Stomach (tissue), 9 donors: Measurements from ENCODE around the gene PDGFD. TPM values are rescaled to one million over a fixed set of nuclear protein-coding genes. Genes with fewer than 3 reads are reported as not detected.

Source experiments
- DNase-seq, 2 donors: peaks; one replicate each; pipeline versions ENCODE4 v3.0.0 to v3.0.0-alpha.2; 2013 to 2019
- H3K27ac ChIP-seq, 5 donors: fragments of 200-600 bp in 4 of 5; sonication (generic) in 4 of 5; one replicate each; pipeline ENCODE4 v1.5.1; 2013 to 2019; ENCODE audit warnings: mild to moderate bottlenecking in 1 of 5, moderate library complexity in 1 of 5
- H3K27me3 ChIP-seq, 3 donors: fragments of 200-600 bp; sonication (generic); one replicate each; pipeline ENCODE4 v1.5.1; 2017 to 2019; ENCODE audit warnings: mixed run types in 1 of 3
- H3K36me3 ChIP-seq, 4 donors: fragments of 200-600 bp; sonication (generic); 1 replicate in 3 of 4; 2 replicates in 1 of 4; pipeline ENCODE4 v1.5.1; 2016 to 2019
- H3K4me1 ChIP-seq, 4 donors: fragments of 200-600 bp; sonication (generic); one replicate each; pipeline ENCODE4 v1.5.1; 2016 to 2019
- H3K4me3 ChIP-seq, 4 donors: fragments of 200-600 bp; sonication (generic) in 3 of 4; one replicate each; pipeline ENCODE4 v1.5.1; 2016 to 2019; ENCODE audit warnings: mild to moderate bottlenecking in 1 of 4
- H3K9me3 ChIP-seq, 4 donors: fragments of 200-600 bp; sonication (generic); one replicate each; pipeline ENCODE4 v1.5.1; 2016 to 2019
- EP300 ChIP-seq: sonication (generic); formaldehyde crosslinking; IDR thresholded peaks from one replicate; pipeline ENCODE4 v1.6.1; 2017; ENCODE audit warnings: antibody characterized with exemption
- POLR2A ChIP-seq, 4 donors: fragments of 450-650 bp; IDR thresholded peaks; one replicate each; pipeline ENCODE4 v1.6.1; 2016; ENCODE audit warnings: antibody characterized with exemption in 4 of 4, control low read depth in 2 of 4, mild to moderate bottlenecking in 1 of 4, moderate library complexity in 1 of 4
- POLR2AphosphoS5 ChIP-seq, 3 donors: sonication (generic); formaldehyde crosslinking; IDR thresholded peaks; one replicate each; pipeline ENCODE4 v1.6.1; 2016; ENCODE audit warnings: antibody characterized with exemption in 3 of 3
- WGBS, 5 donors: extraction: QIAGEN DNeasy Blood & Tissue Kit in 3 of 5; methylation state at CpG; one replicate each; pipeline versions ENCODE4 v1.1.5 to v1.1.7; 2013 to 2018; 5-methylcytosine and 5-hydroxymethylcytosine counted together
- intact Hi-C: fragments of 100-400 bp; cut with DNase I; formaldehyde crosslinking; loops from one replicate; pipeline ENCODE4 v1.15.1; 2023; ENCODE audit warnings: low total_unique reads
- polyA plus RNA-seq, 3 donors: library from polyadenylated mRNA; stranded (reverse); fragments of 200-250 nt; gene quantifications; one replicate each; pipeline ENCODE4 v1.2.3, GENCODE V29; 2013
- total RNA-seq, 5 donors: library from RNA; depleted of rRNA; stranded (reverse); fragments of >200 nt; gene quantifications; one replicate each; pipeline versions ENCODE4 v1.1.0 to v1.2.3, GENCODE V29; 2014 to 2016
- TF ChIP-seq, protein P1 (sequence below), 7 experiments: fragments of 450-650 bp in 4 of 7; fragments of 200-600 bp in 3 of 7; sonication (generic) in 3 of 7; IDR thresholded peaks; one replicate each; pipeline ENCODE4 v1.5.1; 2016 to 2019; ENCODE audit warnings: antibody characterized with exemption in 7 of 7, control low read depth in 2 of 7, mild to moderate bottlenecking in 1 of 7
- donor health status: healthy with polysubstance abuse.
- donor health status: Bipolar disorder and iron deficiency.
- donor health status: healthy.

The PDGFD gene
- total and polyA plus RNA-seq, 8 donors = 2.4 to 41.5 (median 9.0) TPM; not detected in 1

DNA sequence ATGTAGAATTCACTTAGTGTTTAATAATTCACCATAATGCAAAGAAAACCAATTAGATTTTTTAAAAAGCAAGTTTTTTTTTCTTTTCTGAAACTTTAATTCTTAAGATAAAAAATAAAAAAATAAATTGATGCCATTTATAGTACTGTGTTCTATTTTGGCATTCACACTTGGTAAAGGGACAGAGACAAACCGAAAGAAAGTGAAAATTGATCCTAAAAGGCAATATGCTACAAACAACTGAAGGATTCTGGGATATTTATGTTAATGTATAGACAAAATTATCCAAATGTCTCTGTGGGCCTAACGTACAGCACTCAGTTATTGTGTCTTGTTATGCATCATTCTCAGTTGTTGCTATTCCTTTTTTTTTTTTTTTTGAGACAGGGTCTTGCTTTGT, 169.4 kb downstream of the PDGFD start:
- WGBS, 5 donors = 77 to 93% (median 84%) methylated on average over 2 of the region's 2 CpGs
- no peak for DNase-seq
- no peaks in the 10 kb centered on the region for H3K9me3 ChIP-seq
- intact Hi-C loops = no loop called here
- TF ChIP-seq POLR2A (IDR thresholded peaks at IDR 0.05) = no peak
- TF ChIP-seq, protein P1, sequence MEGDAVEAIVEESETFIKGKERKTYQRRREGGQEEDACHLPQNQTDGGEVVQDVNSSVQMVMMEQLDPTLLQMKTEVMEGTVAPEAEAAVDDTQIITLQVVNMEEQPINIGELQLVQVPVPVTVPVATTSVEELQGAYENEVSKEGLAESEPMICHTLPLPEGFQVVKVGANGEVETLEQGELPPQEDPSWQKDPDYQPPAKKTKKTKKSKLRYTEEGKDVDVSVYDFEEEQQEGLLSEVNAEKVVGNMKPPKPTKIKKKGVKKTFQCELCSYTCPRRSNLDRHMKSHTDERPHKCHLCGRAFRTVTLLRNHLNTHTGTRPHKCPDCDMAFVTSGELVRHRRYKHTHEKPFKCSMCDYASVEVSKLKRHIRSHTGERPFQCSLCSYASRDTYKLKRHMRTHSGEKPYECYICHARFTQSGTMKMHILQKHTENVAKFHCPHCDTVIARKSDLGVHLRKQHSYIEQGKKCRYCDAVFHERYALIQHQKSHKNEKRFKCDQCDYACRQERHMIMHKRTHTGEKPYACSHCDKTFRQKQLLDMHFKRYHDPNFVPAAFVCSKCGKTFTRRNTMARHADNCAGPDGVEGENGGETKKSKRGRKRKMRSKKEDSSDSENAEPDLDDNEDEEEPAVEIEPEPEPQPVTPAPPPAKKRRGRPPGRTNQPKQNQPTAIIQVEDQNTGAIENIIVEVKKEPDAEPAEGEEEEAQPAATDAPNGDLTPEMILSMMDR (IDR thresholded peaks at IDR 0.05) = no peak
- no peak for TF ChIP-seq EP300
- H3K27me3 ChIP-seq = no peaks in the 10 kb centered on the region
- no peak overlapping the region for H3K27ac ChIP-seq
- no peak overlapping the region for H3K4me3 ChIP-seq
- H3K4me1 ChIP-seq = peaks cover 0 to 11% (median 2%) of the 10 kb centered on the region in 4 donors
- H3K36me3 ChIP-seq = no peaks in the 10 kb centered on the region

DNA sequence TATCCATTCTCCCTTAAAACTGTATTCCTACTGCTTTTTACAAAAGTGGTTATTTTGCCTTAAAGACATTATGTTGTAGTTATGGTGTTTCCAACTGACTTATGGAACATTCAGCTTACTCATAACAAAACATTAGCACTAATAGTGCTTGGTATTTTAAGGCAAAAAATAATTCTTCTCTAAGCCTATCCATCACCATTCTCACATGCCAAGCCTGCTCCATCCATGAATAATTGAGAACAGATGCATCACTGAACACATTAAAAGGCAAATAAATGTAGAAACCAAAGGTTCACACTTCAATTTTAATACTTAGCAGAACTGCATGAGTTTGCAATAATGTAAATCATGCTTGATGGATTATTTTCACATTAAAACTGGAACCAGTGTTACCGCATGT, 169.9 kb downstream of the PDGFD start:
- Histone ChIP-seq H3K4me3 (no peak overlapping the region), H3K36me3 (no peaks in the 10 kb centered on the region), H3K9me3 (no peaks in the 10 kb centered on the region), H3K27me3 (no peaks in the 10 kb centered on the region), H3K4me1 (peaks cover 0 to 11% (median 2%) of the 10 kb centered on the region in 4 donors), H3K27ac (no peak overlapping the region)
- TF ChIP-seq, protein P1 (IDR thresholded peaks at IDR 0.05) = no peak
- TF ChIP-seq POLR2A (IDR thresholded peaks at IDR 0.05) (no peak), POLR2AphosphoS5 (IDR thresholded peaks at IDR 0.05) (no peak), EP300 (no peak)
- intact Hi-C loops = no loop called here
- DNase-seq = peak in 1 of 2 donors; percentile 25
- WGBS, 5 donors = 74 to 94% (median 89%) methylated on average over 1 of the region's 1 CpG

DNA sequence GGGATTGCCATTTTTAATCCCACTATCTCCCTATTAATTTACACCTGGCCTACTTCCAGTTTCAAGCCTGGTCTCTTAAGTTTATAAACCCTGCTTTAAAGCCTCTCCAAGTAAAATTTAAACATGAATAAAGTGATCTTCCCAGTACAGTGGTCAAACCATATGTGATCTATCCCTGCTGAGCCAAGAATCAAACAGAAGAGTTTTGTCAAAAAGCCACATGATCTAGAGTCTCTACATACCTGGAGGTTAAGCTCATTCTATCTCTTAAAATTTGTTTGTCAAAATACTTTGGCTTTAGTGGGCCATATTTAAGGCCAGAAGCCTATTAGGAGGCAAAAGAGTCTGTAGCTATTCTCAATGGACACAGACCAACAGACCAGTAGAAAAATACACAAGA, 170.4 kb downstream of the PDGFD start:
- H3K9me3 ChIP-seq = no peaks in the 10 kb centered on the region
- intact Hi-C loops = no loop called here
- TF ChIP-seq, protein P1 (IDR thresholded peaks at IDR 0.05) = no peak
- TF ChIP-seq EP300 = no peak
- no peak for TF ChIP-seq POLR2AphosphoS5 (IDR thresholded peaks at IDR 0.05)
- no peak for TF ChIP-seq POLR2A (IDR thresholded peaks at IDR 0.05)
- H3K4me1 ChIP-seq = peaks cover 0 to 11% (median 2%) of the 10 kb centered on the region in 4 donors
- H3K4me3 ChIP-seq = no peak overlapping the region
- no peak overlapping the region for H3K27ac ChIP-seq
- H3K36me3 ChIP-seq = no peaks in the 10 kb centered on the region
- DNase-seq = peak in 1 of 2 donors; percentile 54
- no peaks in the 10 kb centered on the region for H3K27me3 ChIP-seq

DNA sequence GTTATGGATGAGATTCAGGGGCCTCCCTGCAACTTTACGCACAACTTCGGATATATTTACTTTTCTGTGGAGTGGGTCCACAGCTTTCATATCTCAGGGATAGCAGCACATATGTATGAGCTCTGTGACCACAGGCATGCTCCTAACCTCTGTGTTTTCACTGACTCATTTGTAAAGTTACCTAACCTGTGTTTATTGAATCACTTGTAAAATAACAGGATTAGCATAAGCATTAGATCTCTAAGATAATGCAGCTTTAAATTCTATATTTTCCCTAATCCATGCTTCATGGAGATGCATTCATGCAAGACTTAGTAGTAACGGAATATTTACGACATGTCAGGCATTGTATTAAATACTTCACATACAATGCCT, 175.4 kb downstream of the PDGFD start:
- no peak overlapping the region for H3K4me3 ChIP-seq
- 56 to 71% (median 62%) methylated on average over 4 of the region's 4 CpGs for WGBS, 5 donors
- H3K9me3 ChIP-seq = no peaks in the 10 kb centered on the region
- H3K4me1 ChIP-seq = peaks cover 0 to 3% (median 0%) of the 10 kb centered on the region in 4 donors
- DNase-seq = no peak
- H3K27ac ChIP-seq = no peak overlapping the region
- intact Hi-C loops = no loop called here
- no peaks in the 10 kb centered on the region for H3K27me3 ChIP-seq
- TF ChIP-seq POLR2AphosphoS5 (IDR thresholded peaks at IDR 0.05) (no peak), POLR2A (IDR thresholded peaks at IDR 0.05) (no peak), EP300 (no peak)
- TF ChIP-seq, protein P1 (IDR thresholded peaks at IDR 0.05) = no peak
- H3K36me3 ChIP-seq = no peaks in the 10 kb centered on the region
